ENCODE data around the gene IKZF2.

DNA sequence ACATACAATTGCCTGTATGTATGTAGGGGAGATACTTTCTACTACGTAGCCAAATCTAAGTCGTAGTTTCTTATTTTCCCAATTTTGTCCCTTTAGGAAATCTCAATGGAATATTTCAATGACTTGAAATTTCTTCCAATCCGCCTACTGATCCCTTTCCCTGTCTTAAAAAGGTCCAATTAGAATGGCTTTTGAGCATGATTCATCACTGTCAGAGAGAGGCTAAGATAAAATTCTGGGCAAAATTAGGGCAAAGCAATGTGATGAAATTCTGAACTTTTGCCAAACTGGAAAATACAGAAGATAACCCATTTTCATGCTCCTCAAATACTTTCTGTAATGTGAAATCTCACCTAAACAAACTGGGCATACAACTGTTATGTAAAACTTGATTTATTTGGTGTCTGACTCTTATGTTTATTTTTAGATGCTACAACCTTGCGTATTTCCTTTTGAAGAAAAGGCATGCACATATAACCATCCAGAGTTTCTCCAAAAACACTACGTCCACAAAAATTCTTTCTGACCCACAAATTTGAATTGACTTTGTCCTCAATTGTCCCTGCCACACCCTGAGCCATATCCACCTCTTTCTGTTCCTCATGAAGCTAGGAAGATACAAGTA lies 147.1 kb downstream of the IKZF2 start:
- TF ChIP-seq, protein P1, sequence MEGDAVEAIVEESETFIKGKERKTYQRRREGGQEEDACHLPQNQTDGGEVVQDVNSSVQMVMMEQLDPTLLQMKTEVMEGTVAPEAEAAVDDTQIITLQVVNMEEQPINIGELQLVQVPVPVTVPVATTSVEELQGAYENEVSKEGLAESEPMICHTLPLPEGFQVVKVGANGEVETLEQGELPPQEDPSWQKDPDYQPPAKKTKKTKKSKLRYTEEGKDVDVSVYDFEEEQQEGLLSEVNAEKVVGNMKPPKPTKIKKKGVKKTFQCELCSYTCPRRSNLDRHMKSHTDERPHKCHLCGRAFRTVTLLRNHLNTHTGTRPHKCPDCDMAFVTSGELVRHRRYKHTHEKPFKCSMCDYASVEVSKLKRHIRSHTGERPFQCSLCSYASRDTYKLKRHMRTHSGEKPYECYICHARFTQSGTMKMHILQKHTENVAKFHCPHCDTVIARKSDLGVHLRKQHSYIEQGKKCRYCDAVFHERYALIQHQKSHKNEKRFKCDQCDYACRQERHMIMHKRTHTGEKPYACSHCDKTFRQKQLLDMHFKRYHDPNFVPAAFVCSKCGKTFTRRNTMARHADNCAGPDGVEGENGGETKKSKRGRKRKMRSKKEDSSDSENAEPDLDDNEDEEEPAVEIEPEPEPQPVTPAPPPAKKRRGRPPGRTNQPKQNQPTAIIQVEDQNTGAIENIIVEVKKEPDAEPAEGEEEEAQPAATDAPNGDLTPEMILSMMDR (IDR thresholded peaks at IDR 0.05; ENCODE audit: low read depth, low read length, missing input control) = no peak
- TF ChIP-seq SP1 (IDR thresholded peaks at IDR 0.05) (no peak), RXRA (IDR thresholded peaks at IDR 0.05) (no peak), RAD21 (IDR thresholded peaks at IDR 0.05) (no peak), JUND (IDR thresholded peaks at IDR 0.05) (no peak), GABPA (IDR thresholded peaks at IDR 0.05 in 1 of 2, conservative IDR thresholded peaks at IDR 0.05 in 1 of 2) (no peak), YY1 (IDR thresholded peaks at IDR 0.05) (no peak)
- TF ChIP-seq, protein P2, sequence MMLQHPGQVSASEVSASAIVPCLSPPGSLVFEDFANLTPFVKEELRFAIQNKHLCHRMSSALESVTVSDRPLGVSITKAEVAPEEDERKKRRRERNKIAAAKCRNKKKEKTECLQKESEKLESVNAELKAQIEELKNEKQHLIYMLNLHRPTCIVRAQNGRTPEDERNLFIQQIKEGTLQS (IDR thresholded peaks at IDR 0.05) = no peak
- TF ChIP-seq, protein P3, sequence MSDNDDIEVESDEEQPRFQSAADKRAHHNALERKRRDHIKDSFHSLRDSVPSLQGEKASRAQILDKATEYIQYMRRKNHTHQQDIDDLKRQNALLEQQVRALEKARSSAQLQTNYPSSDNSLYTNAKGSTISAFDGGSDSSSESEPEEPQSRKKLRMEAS (IDR thresholded peaks at IDR 0.05) = no peak
